IPS-18c (cell line): ENCODE measurements around the gene SREBF2.
A peak's percentile ranks its signal among the peaks of the same experiment; 100 is the strongest.
"Not testable (repeated sequence)": the region's sequence is repeated elsewhere in the genome, so short reads cannot be mapped to it uniquely, and the experiment has no call there.

Experiments
- H3K4me3 ChIP-seq: 2 replicates; pipeline ENCODE4 v1.7.0; 2013; ENCODE audit warnings: low read depth, mild to moderate bottlenecking, low read length, moderate library complexity; ENCODE audit not compliant: insufficient read depth
- H3K9me3 ChIP-seq: one replicate; pipeline ENCODE4 v1.6.1; 2013; ENCODE audit warnings: mild to moderate bottlenecking, low read length, moderate library complexity; ENCODE audit not compliant: control insufficient read depth, insufficient read depth

SREBF2 gene

DNA sequence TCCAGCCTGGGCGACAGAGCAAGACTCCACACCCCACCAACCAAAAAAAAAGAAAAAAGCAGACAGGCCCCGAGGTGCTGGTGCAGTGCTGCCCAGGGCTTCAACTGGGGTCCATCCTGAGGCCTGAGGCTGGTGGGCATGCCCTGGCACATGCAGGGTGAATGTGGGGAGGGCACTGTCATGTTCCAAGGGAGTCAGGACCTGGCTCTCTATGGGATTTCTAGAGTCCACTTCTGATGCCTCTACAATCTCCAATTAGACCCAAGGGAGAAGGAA lies 103.9 kb downstream of the SREBF2 start:
- H3K9me3 ChIP-seq, result no peaks in the 10 kb centered on the region
- H3K4me3 ChIP-seq, result no peak overlapping the region

DNA sequence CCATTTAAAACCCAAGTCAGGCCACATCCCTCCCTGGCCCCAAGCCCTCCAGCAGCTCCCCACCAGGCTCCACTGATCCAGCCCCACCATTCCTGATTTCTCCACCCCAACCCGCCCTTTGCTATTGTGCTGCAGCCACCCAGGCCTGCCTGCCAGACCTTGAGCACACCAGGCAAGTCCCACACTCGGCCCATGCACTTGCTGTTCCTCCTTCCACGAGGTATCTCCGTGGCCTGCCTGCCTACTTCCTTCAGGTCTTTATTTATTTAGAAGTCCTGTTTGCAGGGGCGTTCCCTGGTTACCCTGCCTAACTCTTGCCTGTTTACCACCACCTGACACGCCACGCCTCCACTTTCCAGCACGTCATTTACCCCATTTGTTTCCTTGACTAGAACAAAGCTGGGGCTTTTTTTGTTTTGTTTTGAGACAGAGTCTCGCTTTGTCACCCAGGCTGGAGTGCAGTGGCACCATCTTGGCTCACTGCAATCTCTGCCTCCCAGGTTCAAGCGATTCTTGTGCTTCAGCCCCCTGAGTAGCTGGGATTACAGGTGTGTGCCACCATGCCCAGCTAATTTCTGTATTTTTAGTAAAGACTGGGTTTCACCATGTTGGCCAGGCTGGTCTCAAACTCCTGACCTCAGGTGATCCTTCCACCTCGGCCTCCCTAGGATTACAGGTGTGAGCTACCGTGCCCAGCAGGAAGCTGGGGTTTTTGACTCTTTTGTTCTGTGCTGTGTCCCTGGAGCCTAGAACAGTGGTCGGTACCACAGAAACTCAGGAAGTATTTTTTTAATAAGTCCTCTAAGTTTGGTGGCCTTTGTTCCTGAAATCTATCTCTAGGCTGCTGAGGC lies 107.3 kb downstream of the SREBF2 start:
- Histone ChIP-seq H3K9me3 (no peaks in the 10 kb centered on the region), H3K4me3 (no peak overlapping the region)

DNA sequence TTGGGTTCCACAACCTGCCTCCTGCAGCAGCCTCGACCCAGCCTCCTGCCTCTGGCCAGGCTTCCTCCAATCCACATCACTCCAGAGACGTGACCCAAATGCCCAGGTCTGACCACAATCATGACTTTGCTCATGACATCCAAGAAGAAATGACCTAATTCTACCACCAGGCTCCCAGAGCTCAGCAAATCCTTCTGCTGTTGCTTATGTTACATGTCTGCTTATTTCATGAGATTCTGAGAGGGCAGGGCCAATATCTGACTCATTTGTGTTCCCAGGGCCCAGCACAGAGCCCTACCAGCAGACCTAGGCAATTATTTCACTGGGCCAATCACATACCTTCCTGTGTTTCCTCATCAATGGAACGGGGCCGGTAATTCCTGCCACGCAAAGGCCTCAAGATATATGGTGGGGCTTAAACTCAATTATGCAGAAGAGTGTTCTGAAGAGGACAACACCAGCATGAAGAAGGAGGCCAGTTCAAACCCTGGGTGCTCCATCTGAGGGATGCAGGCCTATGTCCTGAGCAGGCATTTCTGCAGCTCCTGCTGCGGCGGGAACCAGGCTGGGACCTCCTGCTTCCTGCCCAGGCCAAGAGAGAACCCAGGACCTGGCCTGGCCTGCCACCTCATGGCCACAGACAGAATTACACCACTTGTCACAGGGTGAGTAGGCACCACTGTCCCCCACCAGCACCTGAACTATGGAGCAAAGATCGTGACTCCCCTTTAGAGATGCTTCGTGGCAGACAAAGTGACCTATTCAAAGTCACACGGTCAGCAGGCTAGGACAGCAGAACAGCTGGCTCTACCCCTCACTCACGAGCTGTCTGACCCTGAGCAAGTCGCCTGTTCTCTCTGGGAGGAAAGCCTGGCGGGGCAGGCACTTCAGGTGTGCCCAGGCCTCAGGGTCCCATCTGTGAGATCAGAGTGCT lies 108.2 kb downstream of the SREBF2 start:
- Histone ChIP-seq H3K9me3 (no peaks in the 10 kb centered on the region), H3K4me3 (no peak overlapping the region)

DNA sequence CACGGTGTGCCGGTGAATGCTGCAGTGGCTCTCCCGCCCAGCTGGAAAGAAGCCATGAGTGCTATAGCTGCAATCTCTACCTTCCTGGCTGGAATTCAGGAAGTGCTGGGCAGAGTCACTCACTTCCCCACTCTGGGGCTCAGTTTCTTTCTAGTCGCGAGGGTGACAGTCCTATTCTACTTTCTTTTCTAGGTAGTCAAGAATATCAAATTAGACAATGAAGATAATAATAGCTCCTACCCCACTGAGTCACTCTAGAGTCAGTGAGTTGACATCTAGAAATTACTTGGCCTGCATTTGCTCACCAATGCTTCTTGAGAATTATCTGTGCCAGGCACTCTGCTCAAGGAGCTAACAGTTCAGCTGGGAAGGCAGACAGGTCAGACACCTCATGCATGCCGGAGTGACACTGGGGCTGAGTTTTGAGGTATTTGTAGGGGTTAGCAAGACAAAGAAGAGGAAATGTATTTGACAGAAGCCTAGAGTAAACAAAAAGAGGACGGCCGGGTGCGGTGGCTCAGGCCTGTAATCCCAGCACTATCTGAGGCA lies 110.8 kb downstream of the SREBF2 start:
- no peaks in the 10 kb centered on the region for H3K9me3 ChIP-seq
- H3K4me3 ChIP-seq, result no peak overlapping the region

DNA sequence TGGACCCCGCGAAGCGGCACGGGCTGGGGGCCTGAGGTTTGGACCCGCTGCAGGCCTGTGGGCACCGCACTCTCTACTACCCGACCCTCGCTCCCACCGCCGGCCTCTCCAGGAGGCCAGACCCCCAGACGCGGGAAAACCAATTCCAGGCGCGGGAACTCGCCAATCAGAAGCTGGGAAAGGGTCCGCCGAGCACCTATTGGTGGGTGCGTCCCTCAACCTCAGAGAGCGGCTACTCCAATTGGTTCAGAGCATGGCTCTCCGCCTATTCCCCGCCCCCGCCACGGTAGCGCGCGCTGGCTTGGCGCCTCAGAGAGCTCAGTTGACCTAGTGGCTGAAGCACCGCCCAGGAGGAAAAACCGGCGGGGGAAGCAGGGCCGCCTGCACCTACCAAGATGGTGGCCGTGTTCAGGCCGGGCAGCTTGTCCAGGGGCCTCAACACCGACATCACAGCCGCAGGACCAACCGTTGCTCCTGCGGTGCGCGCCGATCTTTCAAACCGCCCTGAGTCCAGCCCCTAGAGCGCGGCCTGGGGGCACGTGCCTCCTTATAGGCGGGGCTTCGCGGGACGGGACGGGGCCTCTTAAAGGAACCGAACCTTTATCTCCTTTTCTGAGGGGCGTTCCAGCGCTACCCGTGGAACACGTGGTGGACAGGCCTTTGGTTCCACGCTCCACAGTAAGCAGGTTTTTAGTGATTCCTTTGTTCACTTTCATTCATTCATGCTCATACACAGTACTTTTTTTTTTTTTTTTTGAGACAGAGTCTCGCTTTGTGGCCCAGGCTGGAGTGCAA lies 113.9 kb downstream of the SREBF2 start, which contains the start of gene CENPM:
TSS of gene CENPM (minus strand) at position 524 of the 795 bp plus-strand sequence. CDS start at position 448, 76 bp downstream.
- Histone ChIP-seq H3K9me3 (no peaks in the 10 kb centered on the region), H3K4me3 (peak within 1 kb of the TSS; percentile 91)

DNA sequence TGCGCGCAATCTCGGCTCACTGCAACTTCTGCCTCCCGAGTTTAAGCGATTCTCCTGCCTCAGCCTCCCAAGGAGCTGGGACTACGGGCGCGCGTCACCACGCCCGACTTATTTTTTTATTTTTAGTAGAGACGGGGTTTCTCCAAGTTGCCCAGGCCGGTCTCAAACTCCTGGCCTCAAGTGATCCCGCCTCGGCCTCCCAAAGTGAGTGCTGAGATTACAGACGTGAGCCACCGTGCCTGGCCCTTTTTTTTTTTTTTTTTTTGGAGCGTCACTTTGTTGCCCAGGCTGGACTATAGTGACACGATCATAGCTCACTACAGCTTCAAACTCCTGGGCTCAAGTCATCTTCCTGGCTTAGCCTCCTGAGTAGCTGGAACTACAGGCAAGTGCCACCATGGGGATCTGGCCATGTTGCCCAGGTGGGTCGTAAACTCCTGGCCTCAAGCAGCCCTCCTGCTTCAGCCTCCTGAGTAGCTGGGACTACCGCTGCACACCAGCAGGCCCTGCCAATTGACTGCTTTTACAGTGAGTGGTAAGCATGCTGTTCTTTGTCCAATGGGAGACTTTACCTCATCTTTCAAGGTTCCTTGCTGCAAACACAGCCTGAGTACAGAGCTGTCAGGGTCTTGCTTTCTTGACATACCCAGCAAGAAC lies 114.6 kb downstream of the SREBF2 start:
- Histone ChIP-seq H3K9me3 (no peaks in the 10 kb centered on the region), H3K4me3 (peak overlapping the region; percentile 91; the same call in 1 of the 2 replicates)

DNA sequence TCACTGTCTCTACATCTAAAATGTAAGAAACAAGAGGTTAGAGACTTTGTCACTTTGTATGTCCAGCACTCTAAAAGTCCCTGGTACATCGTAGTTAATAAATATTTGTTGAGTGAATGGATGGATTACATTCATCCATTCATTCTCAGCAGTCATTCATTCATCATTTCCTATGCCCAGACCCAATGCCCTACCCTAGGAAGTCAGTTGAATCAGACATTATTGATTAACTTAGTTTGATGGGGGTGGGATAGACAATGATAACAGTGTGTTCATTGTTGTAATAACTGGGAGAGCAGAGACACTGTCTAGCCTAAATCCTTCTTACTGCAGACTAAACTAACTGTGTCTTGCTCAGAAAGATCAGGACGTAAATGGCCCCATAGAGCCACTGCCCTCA lies 115.2 kb downstream of the SREBF2 start:
- H3K9me3 ChIP-seq, result no peaks in the 10 kb centered on the region
- H3K4me3 ChIP-seq, result no peak overlapping the region

DNA sequence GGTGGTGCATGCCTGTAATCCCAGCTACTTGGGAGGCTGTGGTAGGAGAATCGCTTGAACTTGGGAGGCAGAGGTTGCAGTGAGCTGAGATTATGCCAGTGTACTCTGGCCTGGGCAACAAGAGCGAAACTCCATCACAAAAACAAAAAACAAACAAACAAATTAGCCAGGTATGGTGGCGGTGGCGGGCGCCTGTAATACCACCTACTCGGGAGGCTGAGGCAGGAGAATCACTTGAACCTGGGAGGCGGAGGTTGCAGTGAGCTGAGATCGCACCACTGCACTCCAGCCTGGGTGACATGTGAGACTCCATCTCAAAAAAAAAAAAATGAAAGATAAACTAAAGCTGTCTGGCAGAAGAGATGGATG lies 116.0 kb downstream of the SREBF2 start:
- not testable (repeated sequence) for H3K9me3 ChIP-seq, H3K4me3 ChIP-seq

DNA sequence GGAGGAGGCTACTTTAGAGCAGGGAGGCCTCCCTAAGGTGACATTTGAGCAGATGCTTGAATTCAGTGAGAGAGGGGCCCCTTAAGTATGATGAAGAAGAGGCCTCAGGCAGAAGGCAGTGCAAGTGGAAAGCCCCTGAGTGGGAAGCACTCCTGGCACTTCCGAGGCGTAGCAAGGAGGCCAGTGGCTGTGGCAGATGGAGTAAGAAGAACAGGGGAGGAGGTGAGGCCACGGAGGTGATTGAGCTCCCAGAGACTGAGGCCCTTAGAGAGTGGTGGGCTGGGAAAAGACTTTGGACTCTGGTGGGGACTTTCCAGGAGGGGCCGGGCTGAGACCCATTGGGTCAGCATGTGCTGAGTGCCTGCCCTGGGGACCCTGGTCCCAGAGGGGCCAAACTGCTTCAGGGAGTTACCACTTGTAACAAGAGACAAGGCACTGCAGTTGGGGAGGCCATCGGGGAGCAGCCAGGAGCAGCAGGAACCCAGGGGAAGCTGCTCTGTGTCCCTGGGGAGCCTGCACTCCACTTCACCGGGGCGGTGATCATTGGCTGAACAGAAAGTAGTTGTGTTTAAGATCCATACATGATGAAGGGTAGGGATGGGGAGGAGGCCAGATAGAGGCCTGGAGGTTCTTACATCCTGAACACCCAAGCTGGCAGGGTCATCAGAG lies 116.5 kb downstream of the SREBF2 start:
- H3K9me3 ChIP-seq, result no peaks in the 10 kb centered on the region
- no peak overlapping the region for H3K4me3 ChIP-seq

DNA sequence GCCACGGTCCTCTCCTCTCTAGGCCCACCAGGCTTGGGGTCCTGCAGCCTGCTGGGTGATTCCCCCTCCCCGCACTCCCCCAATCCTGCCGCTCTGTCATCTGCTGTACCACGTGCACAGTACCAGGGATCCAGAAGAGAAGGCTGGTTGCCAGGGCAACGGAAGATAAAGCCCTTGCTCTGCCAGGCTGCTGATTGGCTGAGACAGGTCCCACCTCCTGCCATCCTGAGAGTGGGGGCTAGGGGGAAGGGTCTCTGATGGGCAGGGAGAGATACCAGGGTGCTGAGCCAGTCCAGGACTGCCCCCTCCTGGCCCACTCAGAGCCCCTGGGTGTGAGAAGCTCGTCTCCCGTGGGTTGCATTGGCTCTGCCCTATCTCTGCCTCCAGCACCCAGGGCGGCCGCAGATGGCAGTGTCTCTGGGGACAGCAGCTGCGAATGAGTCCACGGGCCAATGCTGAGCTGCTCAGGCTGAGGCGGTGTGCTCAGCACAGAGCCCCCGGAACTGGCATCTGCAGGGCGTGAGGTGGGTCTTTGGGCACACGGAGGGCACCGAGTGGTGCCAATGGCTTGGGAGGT lies 119.1 kb downstream of the SREBF2 start, which contains the start of gene SMIM45:
TSS of gene SMIM45 (plus strand) at position 253 of the 577 bp plus-strand sequence.
- Histone ChIP-seq H3K9me3 (no peaks in the 10 kb centered on the region), H3K4me3 (peak within 1 kb of the TSS; percentile 9; the same call in 1 of the 2 replicates)

DNA sequence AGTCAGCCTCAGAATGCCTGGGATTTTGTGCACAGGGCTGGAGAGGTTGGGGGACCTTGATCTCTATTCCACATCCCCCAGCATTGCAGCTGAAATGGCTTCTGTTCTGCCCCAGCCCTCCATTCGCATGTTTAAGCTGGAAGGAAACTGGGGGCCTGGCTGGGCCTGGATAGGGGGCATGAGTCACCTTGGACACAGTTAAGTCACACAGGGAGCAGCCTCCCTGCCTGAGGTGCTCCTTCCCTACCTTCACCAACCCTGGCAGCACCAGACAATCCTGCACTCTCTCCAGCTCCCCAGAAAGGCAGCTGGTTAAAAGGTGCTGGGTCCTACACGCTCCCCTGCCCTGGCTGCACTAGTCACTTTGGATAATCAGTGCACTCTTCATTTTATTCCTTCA lies 119.8 kb downstream of the SREBF2 start:
- Histone ChIP-seq H3K9me3 (no peaks in the 10 kb centered on the region), H3K4me3 (no peak overlapping the region)
